Measurements from ENCODE around the gene UCN.

DNA sequence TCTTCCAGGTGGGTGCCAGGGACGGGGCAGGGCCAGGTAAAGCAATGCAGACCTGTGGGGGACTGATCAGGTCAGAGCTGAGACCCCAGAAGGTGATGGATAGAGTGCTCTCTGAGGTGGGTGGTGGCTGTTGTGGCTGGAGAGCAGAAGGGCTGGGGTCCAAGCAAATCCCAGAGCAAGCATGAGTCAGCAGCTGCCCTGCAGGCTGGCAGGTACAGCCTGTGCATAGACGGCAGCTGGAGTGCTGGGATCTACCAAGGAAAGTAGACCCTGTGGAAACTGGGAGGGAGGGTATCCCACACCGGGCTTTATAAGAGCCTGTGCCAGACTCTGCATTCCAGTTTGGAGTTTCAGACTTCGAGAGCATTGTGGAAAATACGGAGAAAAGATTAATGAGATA lies 25.4 kb downstream of the UCN start:
- TF ChIP-seq, protein P1, sequence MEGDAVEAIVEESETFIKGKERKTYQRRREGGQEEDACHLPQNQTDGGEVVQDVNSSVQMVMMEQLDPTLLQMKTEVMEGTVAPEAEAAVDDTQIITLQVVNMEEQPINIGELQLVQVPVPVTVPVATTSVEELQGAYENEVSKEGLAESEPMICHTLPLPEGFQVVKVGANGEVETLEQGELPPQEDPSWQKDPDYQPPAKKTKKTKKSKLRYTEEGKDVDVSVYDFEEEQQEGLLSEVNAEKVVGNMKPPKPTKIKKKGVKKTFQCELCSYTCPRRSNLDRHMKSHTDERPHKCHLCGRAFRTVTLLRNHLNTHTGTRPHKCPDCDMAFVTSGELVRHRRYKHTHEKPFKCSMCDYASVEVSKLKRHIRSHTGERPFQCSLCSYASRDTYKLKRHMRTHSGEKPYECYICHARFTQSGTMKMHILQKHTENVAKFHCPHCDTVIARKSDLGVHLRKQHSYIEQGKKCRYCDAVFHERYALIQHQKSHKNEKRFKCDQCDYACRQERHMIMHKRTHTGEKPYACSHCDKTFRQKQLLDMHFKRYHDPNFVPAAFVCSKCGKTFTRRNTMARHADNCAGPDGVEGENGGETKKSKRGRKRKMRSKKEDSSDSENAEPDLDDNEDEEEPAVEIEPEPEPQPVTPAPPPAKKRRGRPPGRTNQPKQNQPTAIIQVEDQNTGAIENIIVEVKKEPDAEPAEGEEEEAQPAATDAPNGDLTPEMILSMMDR (IDR thresholded peaks at IDR 0.05) = no peak
- no peak for TF ChIP-seq POLR2A (IDR thresholded peaks at IDR 0.05)
